GM12878 (cell line): ENCODE data around the gene TMEM140. TPM values are rescaled to one million over a fixed set of nuclear protein-coding genes. Genes with fewer than 3 reads are reported as not detected.

ENCODE experiments used
- ATAC-seq: fragments of 200-7000 bp; cut with Tn5 transposase; 3 replicates; pipeline ENCODE4 v1.9.1; 2020; ENCODE audit warnings: mild to moderate bottlenecking, moderate library complexity
- BruUV-seq: library from RNA; stranded (reverse); fragments of 400-500 nt; replicated peaks from 2 replicates; lab custom pipeline; 2021; lab: Mats Ljungman, UMichigan
- CTCF ChIA-PET: fragments of 300-600 bp; sonication (Branson Sonifier 250); formaldehyde crosslinking; extraction: SDS; loops from one replicate; lab custom pipeline; 2021; ENCODE audit warnings: inconsistent platforms; lab: Yijun Ruan, JAX
- POLR2A ChIA-PET: fragments of 350-600 bp; formaldehyde crosslinking; extraction: SDS; loops from one replicate; lab custom pipeline; 2021; ENCODE audit warnings: inconsistent platforms; lab: Charles Lee
- RAD21 ChIA-PET: fragments of 300-600 bp; sonication (Branson Sonifier 250); formaldehyde crosslinking; loops from one replicate; lab custom pipeline; 2023; ENCODE audit warnings: antibody characterized with exemption; ENCODE audit not compliant: unreplicated experiment; lab: Charles Lee
- SMC1A ChIA-PET: fragments of 300-600 bp; sonication (Branson Sonifier 250); formaldehyde crosslinking; loops from one replicate; lab custom pipeline; 2023; ENCODE audit not compliant: unreplicated experiment, uncharacterized antibody; lab: Charles Lee
- DNase-seq: peaks from one replicate; pipeline ENCODE4 v3.0.0-alpha.2; 2011; ENCODE audit warnings: low read depth, low spot score
- FAIRE-seq: peaks from 3 replicates; lab custom pipeline; 2011; peaks lifted over from hg19 to GRCh38; lab: Jason Lieb, UNC
- H2AFZ ChIP-seq: 2 replicates; pipeline ENCODE4 v1.6.0; 2011; ENCODE audit warnings: low read depth, low read length, control low read depth; ENCODE audit not compliant: control insufficient read depth
- H3K27ac ChIP-seq: 2 replicates; pipeline ENCODE4 v1.5.1; 2011; ENCODE audit warnings: control low read depth; ENCODE audit not compliant: control insufficient read depth, insufficient read depth
- H3K27me3 ChIP-seq, 2 experiments: replicated peaks in 1 of 2; 2 replicates each; pipeline versions ENCODE4 v1.6.0 to v1.6.1; 2011; ENCODE audit warnings: low read length in 1 of 2; ENCODE audit not compliant: control insufficient read depth in 2 of 2, insufficient read depth in 2 of 2
- H3K36me3 ChIP-seq, 2 experiments: 2 replicates each; pipeline ENCODE4 v1.5.1; 2011; ENCODE audit warnings: low read length in 1 of 2; ENCODE audit not compliant: control insufficient read depth in 2 of 2, insufficient read depth in 2 of 2
- H3K4me1 ChIP-seq: 2 replicates; pipeline ENCODE4 v1.6.1; 2011; ENCODE audit warnings: mild to moderate bottlenecking, low read length, moderate library complexity, mixed read lengths; ENCODE audit not compliant: control insufficient read depth, insufficient read depth
- H3K4me2 ChIP-seq: 2 replicates; pipeline ENCODE4 v1.6.0; 2011; ENCODE audit warnings: control low read depth; ENCODE audit not compliant: control insufficient read depth, insufficient read depth
- H3K4me3 ChIP-seq: fragments of 200-600 bp; sonication (generic); 2 replicates; pipeline ENCODE4 v1.5.1; 2016
- H3K79me2 ChIP-seq: 2 replicates; pipeline ENCODE4 v1.6.0; 2011; ENCODE audit warnings: low read length; ENCODE audit not compliant: control insufficient read depth, insufficient read depth
- H3K9ac ChIP-seq: 2 replicates; pipeline ENCODE4 v1.8.0; 2011; ENCODE audit warnings: low read length, control low read depth, mixed read lengths; ENCODE audit not compliant: control insufficient read depth, insufficient read depth
- H3K9me3 ChIP-seq: replicated peaks from 3 replicates; pipeline ENCODE4 v1.5.1; 2011; ENCODE audit warnings: mild to moderate bottlenecking, low read length; ENCODE audit not compliant: control insufficient read depth, insufficient read depth
- H4K20me1 ChIP-seq: 2 replicates; pipeline ENCODE4 v1.6.0; 2011; ENCODE audit not compliant: control insufficient read depth, insufficient read depth
- ATF2 ChIP-seq: IDR thresholded peaks from 2 replicates; pipeline ENCODE4 v1.6.1; 2012; ENCODE audit warnings: low read length, inconsistent platforms
- BACH1 ChIP-seq: fragments of 450-650 bp; IDR thresholded peaks from 2 replicates; pipeline ENCODE4 v1.6.1; 2017; ENCODE audit warnings: mild to moderate bottlenecking, borderline replicate concordance
- DPF2 ChIP-seq: fragments of 450-650 bp; IDR thresholded peaks from 2 replicates; pipeline ENCODE4 v1.6.1; 2017; ENCODE audit warnings: mild to moderate bottlenecking
- E2F4 ChIP-seq: IDR thresholded peaks from 2 replicates; pipeline ENCODE4 v1.6.1; 2012; ENCODE audit warnings: low read depth, low read length, improper control_type of control experiment
- E2F8 ChIP-seq: fragments of 450-650 bp; IDR thresholded peaks from 2 replicates; pipeline ENCODE4 v1.6.1; 2018; ENCODE audit warnings: mild to moderate bottlenecking, low read depth, moderate library complexity; ENCODE audit not compliant: partially characterized antibody
- ELK1 ChIP-seq: IDR thresholded peaks from 2 replicates; pipeline ENCODE4 v1.6.1; 2012; ENCODE audit warnings: low read depth, low read length, improper control_type of control experiment
- GABPA ChIP-seq: IDR thresholded peaks from 2 replicates; pipeline ENCODE4 v1.6.1; 2014; ENCODE audit warnings: antibody characterized with exemption, low read depth, mild to moderate bottlenecking, inconsistent platforms
- IKZF1 ChIP-seq: fragments of 450-650 bp; conservative IDR thresholded peaks from 2 replicates; pipeline ENCODE4 v1.6.1; 2017; ENCODE audit warnings: antibody characterized with exemption, mild to moderate bottlenecking
- MTA3 ChIP-seq: IDR thresholded peaks from 2 replicates; pipeline ENCODE4 v1.6.1; 2012; ENCODE audit warnings: low read length, inconsistent platforms, borderline replicate concordance
- NR2F1 ChIP-seq: fragments of 450-650 bp; conservative IDR thresholded peaks from 2 replicates; pipeline ENCODE4 v1.6.1; 2017; ENCODE audit warnings: mild to moderate bottlenecking
- RFX5 ChIP-seq: IDR thresholded peaks from 2 replicates; pipeline ENCODE4 v1.6.1; 2011; ENCODE audit warnings: low read depth, low read length, improper control_type of control experiment
- SMAD5 ChIP-seq: IDR thresholded peaks from 2 replicates; pipeline ENCODE4 v1.6.1; 2016; ENCODE audit warnings: antibody characterized with exemption, low read depth
- SREBF1 ChIP-seq: IDR thresholded peaks from 2 replicates; pipeline ENCODE4 v1.6.1; 2012; ENCODE audit warnings: mild to moderate bottlenecking, low read length
- TAF1 ChIP-seq: IDR thresholded peaks from 2 replicates; pipeline ENCODE4 v1.6.1; 2011; ENCODE audit warnings: mild to moderate bottlenecking, low read depth, low read length, borderline replicate concordance
- TARDBP ChIP-seq: IDR thresholded peaks from 2 replicates; pipeline ENCODE4 v1.6.1; 2016; ENCODE audit warnings: borderline replicate concordance
- WRNIP1 ChIP-seq: IDR thresholded peaks from 2 replicates; pipeline ENCODE4 v1.6.1; 2011; ENCODE audit warnings: low read depth, low read length, improper control_type of control experiment, borderline replicate concordance
- YBX1 ChIP-seq: fragments of 450-650 bp; IDR thresholded peaks from 2 replicates; pipeline ENCODE4 v1.6.1; 2016; ENCODE audit warnings: antibody characterized with exemption
- ZBED1 ChIP-seq: IDR thresholded peaks from 2 replicates; pipeline ENCODE4 v1.6.1; 2016; ENCODE audit warnings: borderline replicate concordance
- WGBS: methylation state at CpG from one replicate; pipeline ENCODE4 v1.1.6; 2016; ENCODE audit warnings: low lambda C conversion rate; ENCODE audit not compliant: insufficient replicate concordance, insufficient coverage; ENCODE audit errors: missing lambda C conversion rate; 5-methylcytosine and 5-hydroxymethylcytosine counted together
- in situ Hi-C: fragments of 300-500 bp; cut with MboI; formaldehyde crosslinking; loops from 9 replicates; pipeline ENCODE4 v1.14.3; 2018; ENCODE audit warnings: mixed read lengths
- intact Hi-C: fragments of 100-400 bp; cut with micrococcal nuclease; formaldehyde crosslinking; loops from one replicate; pipeline ENCODE4 v1.14.2; 2022; ENCODE audit not compliant: unreplicated experiment
- polyA plus RNA-seq, 11 experiments: library from polyadenylated mRNA; depleted of rRNA in 4 of 11; unstranded in 6 of 11; stranded (reverse) in 5 of 11; fragments of >200 nt; fragmentation: Nextera tagmentation in 4 of 11; fragmentation: Illumina TruSeq in 1 of 11; extraction: Ambion mirVana in 4 of 11; extraction: Trizol in 1 of 11; gene quantifications; 1 replicate in 1 of 11; 2 replicates in 10 of 11; pipeline versions ENCODE4 v1.2.1 to v1.2.3, GENCODE V29; 2011 to 2016; ENCODE audit warnings: inconsistent platforms in 2 of 11, missing spikeins in 2 of 11, low read depth in 1 of 11
- total RNA-seq, 4 experiments: library from RNA; depleted of rRNA in 3 of 4; stranded (reverse); fragments of >200 nt in 3 of 4; fragmentation: Illumina TruSeq in 1 of 4; extraction: Trizol in 1 of 4; gene quantifications; 2 replicates each; pipeline versions ENCODE4 v1.2.1 to v1.2.3, GENCODE V29; 2013 to 2021

TMEM140 gene
- total and polyA plus RNA-seq, 10 of the 15 experiments (the other 5 are each of a cell fraction or from before 2014, with no cell fraction given), result 0.85 to 20.7 (median 3.3) TPM

- peak; percentile 40; the same call in 1 of the 2 replicates for TF ChIP-seq E2F4
- no peak for TF ChIP-seq IKZF1
- TF ChIP-seq, all 136 proteins: peak for 4
These were observed 38.3 kb downstream of the TMEM140 start (continued) for GRCh38 chr7:135186261-135186540.

- ATAC-seq, result peak; percentile 77
- Histone ChIP-seq H3K4me1 (peaks cover 33% of the 10 kb centered on the region), H3K27ac (peak overlapping the region; percentile 58), H3K4me3 (peak overlapping the region; percentile 25; the same call in 1 of the 2 replicates), H3K36me3 (peaks cover 24 to 38% of the 10 kb centered on the region in 2 experiments), H3K9ac (peak overlapping the region; percentile 54; the same call in 1 of the 2 replicates), H3K9me3 (peaks cover 9% of the 10 kb centered on the region; the same call in 2 of the 3 replicates), H3K79me2 (peaks cover 32% of the 10 kb centered on the region), H3K27me3 (no peaks in the 10 kb centered on the region), H4K20me1 (no peaks in the 10 kb centered on the region), H3K4me2 (peak overlapping the region; percentile 67), H2AFZ (no peak overlapping the region)
- RAD21 ChIA-PET, result interaction anchor here (0.6 to 8.4 kb wide), 13 partner anchors 13 to 638 kb away, joined by 3 to 230 read pairs (median 6); partner anchors contain the start of genes AKR1B15, CYREN, TMEM140 and WDR91
- peak; percentile 62 for FAIRE-seq
- no TSS peak for BruUV-seq
- POLR2A ChIA-PET, result interaction anchor here (0.8 to 9.9 kb wide), 9 partner anchors 9 to 194 kb away, joined by 3 to 299 read pairs (median 21); partner anchors contain the start of genes CYREN and WDR91
- CTCF ChIA-PET, result interaction anchor here (0.9 to 10.2 kb wide), 11 partner anchors 11 to 201 kb away, joined by 3 to 135 read pairs (median 8); partner anchors contain the start of genes AGBL3, CYREN, TMEM140 and WDR91
- in situ Hi-C loops (no loop called here), intact Hi-C loops (loop anchor here (1.0 to 5.0 kb wide), 2 partner anchors 16 to 85 kb away; no protein-coding TSS in a partner anchor)
- SMC1A ChIA-PET, result interaction anchor here (1.0 to 9.3 kb wide), 16 partner anchors 12 to 199 kb away, joined by 3 to 251 read pairs (median 6); partner anchors contain the start of genes CYREN, TMEM140 and WDR91
- 7% methylated on average over 12 of the region's 12 CpGs for WGBS
- no peak for DNase-seq
- TF ChIP-seq YBX1, result no peak
- no peak for TF ChIP-seq SREBF1
- no peak for TF ChIP-seq MTA3
- TF ChIP-seq SMAD5, result no peak
- peak; percentile 27; the same call in 1 of the 2 replicates for TF ChIP-seq ZBED1
- peak; percentile 49 for TF ChIP-seq E2F8
- TF ChIP-seq NR2F1, result peak; percentile 95
- peak; percentile 98 for TF ChIP-seq DPF2
- TF ChIP-seq RFX5, result no peak
- TF ChIP-seq WRNIP1, result no peak
- peak; percentile 76 for TF ChIP-seq TAF1
- TF ChIP-seq ATF2, result peak; percentile 81; the same call in 1 of the 2 replicates
- peak; percentile 59; the same call in 1 of the 2 replicates for TF ChIP-seq TARDBP
- peak; percentile 94; the same call in 1 of the 2 replicates for TF ChIP-seq BACH1
- TF ChIP-seq GABPA, result no peak
- TF ChIP-seq ELK1, result no peak
These were observed 39.0 kb downstream of the TMEM140 start for GRCh38 chr7:135186841-135187253.
